GM04504 (cell line): ENCODE data around the gene LRRK1.

ENCODE experiments used
- DNase-seq: peaks from one replicate; pipeline ENCODE4 v3.0.0-alpha.2; 2012; ENCODE audit warnings: low read depth

LRRK1 gene

GRCh38 chr15:100890850-100891249 is 28.3 kb upstream of the LRRK1 start:
- DNase-seq = no peak

- no peak for DNase-seq
These were observed 27.7 kb upstream of the LRRK1 start for GRCh38 chr15:100891307-100892012.

GRCh38 chr15:100892013-100892355 is 27.2 kb upstream of the LRRK1 start:
- no peak for DNase-seq

- no peak for DNase-seq
These were observed 25.7 kb upstream of the LRRK1 start for GRCh38 chr15:100893261-100893963.

GRCh38 chr15:100893964-100894295 is 25.2 kb upstream of the LRRK1 start:
- DNase-seq = no peak

- no peak for DNase-seq
These were observed 23.4 kb upstream of the LRRK1 start for GRCh38 chr15:100895721-100896120.

- DNase-seq = no peak
These were observed 21.7 kb upstream of the LRRK1 start for GRCh38 chr15:100897221-100898151.

- DNase-seq = no peak
These were observed 21.0 kb upstream of the LRRK1 start for GRCh38 chr15:100898152-100898490.

GRCh38 chr15:100898661-100899462 is 20.3 kb upstream of the LRRK1 start:
- DNase-seq = no peak

GRCh38 chr15:100899601-100900000 is 19.6 kb upstream of the LRRK1 start:
- no peak for DNase-seq

GRCh38 chr15:100900136-100900794 is 18.9 kb upstream of the LRRK1 start:
- no peak for DNase-seq

GRCh38 chr15:100900795-100901169 is 18.4 kb upstream of the LRRK1 start:
- no peak for DNase-seq

- DNase-seq = no peak
These were observed 17.9 kb upstream of the LRRK1 start for GRCh38 chr15:100901296-100901695.

- DNase-seq = no peak
These were observed 17.3 kb upstream of the LRRK1 start for GRCh38 chr15:100901702-100902435.

GRCh38 chr15:100902436-100903167 is 16.6 kb upstream of the LRRK1 start:
- peak; percentile 82 for DNase-seq

- DNase-seq = no peak
These were observed 16.0 kb upstream of the LRRK1 start for GRCh38 chr15:100903168-100903554.

GRCh38 chr15:100905850-100906249 is 13.3 kb upstream of the LRRK1 start:
- no peak for DNase-seq

- DNase-seq = no peak
These were observed 10.7 kb upstream of the LRRK1 start for GRCh38 chr15:100908466-100908865.

- no peak for DNase-seq
These were observed 9.6 kb upstream of the LRRK1 start for GRCh38 chr15:100909565-100909964.
